Colonic mucosa (tissue), 4 donors: Measurements from ENCODE around the gene SSTR5. TPM values are rescaled to one million over a fixed set of nuclear protein-coding genes. Genes with fewer than 3 reads are reported as not detected.

Experiments used
- DNase-seq: peaks from one replicate; pipeline ENCODE4 v3.0.0-alpha.2; 2020
- H3K27ac ChIP-seq: fragments of 200-600 bp; one replicate; pipeline ENCODE4 v1.8.0; 2021
- H3K27me3 ChIP-seq: fragments of 200-600 bp; one replicate; pipeline ENCODE4 v1.8.0; 2021
- H3K36me3 ChIP-seq: fragments of 200-600 bp; one replicate; pipeline ENCODE4 v1.8.0; 2021
- H3K4me1 ChIP-seq: fragments of 200-600 bp; one replicate; pipeline ENCODE4 v1.8.0; 2021; ENCODE audit warnings: mild to moderate bottlenecking
- H3K4me3 ChIP-seq: fragments of 200-600 bp; one replicate; pipeline ENCODE4 v1.8.0; 2021
- H3K9ac ChIP-seq, 2 donors: one replicate each; pipeline ENCODE4 v1.7.0; 2013; ENCODE audit warnings: control low read depth in 2 of 2, low read depth in 2 of 2, low read length in 2 of 2
- H3K9me3 ChIP-seq: fragments of 200-600 bp; one replicate; pipeline ENCODE4 v1.8.0; 2021
- intact Hi-C: fragments of 100-400 bp; cut with DNase I; formaldehyde crosslinking; loops from one replicate; pipeline ENCODE4 v1.14.1; 2022
- total RNA-seq, 2 donors: library from RNA; stranded (reverse); fragmentation: NEBNext Ultra II Directional in 1 of 2; extraction: Animal tissue kit (Norgen Biotek cat#: 25700) in 1 of 2; gene quantifications; one replicate each; pipeline ENCODE4 v1.2.1, GENCODE V29; 2021
- TF ChIP-seq, protein P1 (sequence below): fragments of 200-600 bp; IDR thresholded peaks from one replicate; pipeline ENCODE4 v1.8.0; 2022; ENCODE audit warnings: antibody characterized with exemption, mild to moderate bottlenecking
- donor health status: healthy.
- donor health status: DM: no; HTN: no; CAD: no.
- donor health status: DM: no; HTN: no; CAD: no.

Gene SSTR5
- total RNA-seq, 2 donors from 2014 or later: 0.24 to 0.37 TPM

DNA sequence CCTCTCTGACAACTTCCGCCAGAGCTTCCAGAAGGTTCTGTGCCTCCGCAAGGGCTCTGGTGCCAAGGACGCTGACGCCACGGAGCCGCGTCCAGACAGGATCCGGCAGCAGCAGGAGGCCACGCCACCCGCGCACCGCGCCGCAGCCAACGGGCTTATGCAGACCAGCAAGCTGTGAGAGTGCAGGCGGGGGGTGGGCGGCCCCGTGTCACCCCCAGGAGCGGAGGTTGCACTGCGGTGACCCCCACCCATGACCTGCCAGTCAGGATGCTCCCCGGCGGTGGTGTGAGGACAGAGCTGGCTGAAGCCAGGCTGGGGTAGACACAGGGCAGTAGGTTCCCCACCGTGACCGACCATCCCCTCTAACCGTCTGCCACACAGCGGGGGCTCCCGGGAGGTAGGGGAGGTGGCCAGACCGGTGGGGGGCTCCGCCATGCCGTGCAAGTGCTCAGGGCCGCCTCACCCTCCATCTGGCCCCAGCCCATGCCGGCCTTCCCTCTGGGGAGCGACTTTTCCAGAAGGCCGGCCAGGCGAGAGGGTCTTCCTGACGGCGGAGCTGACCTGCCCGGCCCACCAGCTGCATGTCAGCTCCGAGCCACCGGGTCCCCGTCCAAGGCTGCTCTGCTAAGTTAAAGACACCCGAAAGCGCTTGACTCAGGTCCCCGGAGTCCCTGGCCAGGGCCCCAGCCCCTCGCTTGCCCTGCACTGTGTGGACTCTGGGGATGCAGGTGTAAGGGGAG is 7.4 kb downstream of the SSTR5 start:
- no peak for DNase-seq
- TF ChIP-seq, protein P1, sequence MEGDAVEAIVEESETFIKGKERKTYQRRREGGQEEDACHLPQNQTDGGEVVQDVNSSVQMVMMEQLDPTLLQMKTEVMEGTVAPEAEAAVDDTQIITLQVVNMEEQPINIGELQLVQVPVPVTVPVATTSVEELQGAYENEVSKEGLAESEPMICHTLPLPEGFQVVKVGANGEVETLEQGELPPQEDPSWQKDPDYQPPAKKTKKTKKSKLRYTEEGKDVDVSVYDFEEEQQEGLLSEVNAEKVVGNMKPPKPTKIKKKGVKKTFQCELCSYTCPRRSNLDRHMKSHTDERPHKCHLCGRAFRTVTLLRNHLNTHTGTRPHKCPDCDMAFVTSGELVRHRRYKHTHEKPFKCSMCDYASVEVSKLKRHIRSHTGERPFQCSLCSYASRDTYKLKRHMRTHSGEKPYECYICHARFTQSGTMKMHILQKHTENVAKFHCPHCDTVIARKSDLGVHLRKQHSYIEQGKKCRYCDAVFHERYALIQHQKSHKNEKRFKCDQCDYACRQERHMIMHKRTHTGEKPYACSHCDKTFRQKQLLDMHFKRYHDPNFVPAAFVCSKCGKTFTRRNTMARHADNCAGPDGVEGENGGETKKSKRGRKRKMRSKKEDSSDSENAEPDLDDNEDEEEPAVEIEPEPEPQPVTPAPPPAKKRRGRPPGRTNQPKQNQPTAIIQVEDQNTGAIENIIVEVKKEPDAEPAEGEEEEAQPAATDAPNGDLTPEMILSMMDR: no peak
- intact Hi-C loops: no loop called here

DNA sequence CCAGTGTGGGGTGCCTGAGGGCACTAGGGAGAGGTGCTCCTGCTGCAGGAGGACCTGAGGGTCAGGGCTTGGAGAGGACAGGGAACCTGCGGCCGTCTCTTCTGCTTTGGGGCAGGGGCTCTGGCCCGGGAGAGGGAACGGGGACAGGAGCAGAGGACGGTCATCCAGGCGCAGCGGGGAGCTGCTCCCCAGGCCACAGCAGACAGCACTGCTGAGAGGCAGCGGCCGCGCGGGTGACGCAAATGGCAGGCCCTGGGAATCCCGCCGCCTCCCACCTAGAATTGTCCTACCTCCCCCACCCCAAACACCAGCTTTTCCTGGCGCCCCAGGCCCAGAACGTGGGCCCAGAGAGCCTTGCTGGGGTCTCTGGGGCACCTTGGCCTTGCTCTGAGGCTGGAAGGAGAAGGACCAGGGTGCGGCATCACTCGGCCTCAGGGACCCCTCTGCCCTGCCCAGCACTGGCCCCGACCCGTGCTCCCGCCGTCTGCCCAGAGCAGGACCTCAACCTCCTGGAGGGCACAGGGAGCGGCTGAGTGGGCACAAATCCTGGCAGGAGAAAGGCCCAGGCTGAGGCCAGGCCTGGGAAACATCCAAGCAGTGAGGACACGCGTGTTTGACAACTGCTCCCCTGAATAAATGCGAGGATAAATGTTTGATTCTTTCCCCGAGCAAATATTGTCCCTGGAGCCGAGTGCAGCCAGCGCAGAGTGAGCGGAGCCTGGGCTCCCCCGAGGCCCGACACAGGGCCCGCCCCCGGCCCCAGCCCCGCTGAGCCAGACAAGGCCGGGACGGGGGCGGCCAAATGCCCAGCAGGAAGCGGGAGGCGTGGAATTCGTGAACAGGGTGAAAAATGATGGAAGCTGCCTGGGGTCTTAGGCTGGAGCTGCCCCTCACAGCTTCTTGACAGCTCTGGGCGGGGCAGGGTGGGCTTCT is 8.5 kb downstream of the SSTR5 start:
- H3K27me3 ChIP-seq: peaks cover 25% of the 10 kb centered on the region
- no peak overlapping the region for H3K9ac ChIP-seq

More for the DNA sequence above, 7.4 kb downstream of the SSTR5 start:
- peaks cover 25% of the 10 kb centered on the region for H3K27me3 ChIP-seq
- no peak overlapping the region for H3K4me3 ChIP-seq
- no peak overlapping the region for H3K27ac ChIP-seq
- no peaks in the 10 kb centered on the region for H3K9me3 ChIP-seq
- H3K4me1 ChIP-seq: peaks cover 3% of the 10 kb centered on the region
- no peak overlapping the region for H3K9ac ChIP-seq
- no peaks in the 10 kb centered on the region for H3K36me3 ChIP-seq

DNA sequence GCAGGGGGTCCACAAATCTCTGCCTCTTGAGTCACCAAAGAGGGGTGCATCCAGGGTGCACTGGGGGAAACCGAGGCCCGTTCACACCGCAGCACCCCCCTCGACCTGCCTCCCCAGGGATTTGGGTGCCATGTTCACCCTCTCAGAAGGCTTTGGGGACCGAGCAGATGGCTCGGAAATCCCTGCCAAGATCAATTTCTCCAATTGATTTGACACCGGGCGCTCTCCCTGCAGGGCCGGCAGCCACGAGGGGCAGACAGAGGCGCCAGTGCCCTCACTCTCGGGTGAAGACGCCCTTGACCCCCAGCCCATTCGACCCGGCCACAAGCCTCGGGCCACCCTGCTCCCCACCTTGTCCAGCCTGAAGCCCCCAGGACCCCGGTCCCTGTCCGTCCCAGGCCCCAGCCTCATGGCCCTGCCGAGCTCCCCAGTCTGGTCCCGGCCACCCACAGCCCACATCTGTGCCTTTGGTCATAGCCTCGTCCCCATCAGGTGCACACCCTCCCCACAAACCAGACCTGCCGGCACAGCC is 9.3 kb downstream of the SSTR5 start:
- intact Hi-C loops: no loop called here
- H3K27ac ChIP-seq: no peak overlapping the region
- H3K9ac ChIP-seq: no peak overlapping the region
- no peaks in the 10 kb centered on the region for H3K36me3 ChIP-seq
- H3K4me1 ChIP-seq: peaks cover 3% of the 10 kb centered on the region
- no peaks in the 10 kb centered on the region for H3K9me3 ChIP-seq
- H3K4me3 ChIP-seq: no peak overlapping the region
- TF ChIP-seq, protein P1: no peak
- DNase-seq: no peak
- H3K27me3 ChIP-seq: peaks cover 24% of the 10 kb centered on the region

More for the DNA sequence above, 8.5 kb downstream of the SSTR5 start:
- DNase-seq: no peak
- no peaks in the 10 kb centered on the region for H3K36me3 ChIP-seq
- H3K9me3 ChIP-seq: no peaks in the 10 kb centered on the region
- H3K27ac ChIP-seq: no peak overlapping the region
- H3K4me3 ChIP-seq: no peak overlapping the region
- peaks cover 3% of the 10 kb centered on the region for H3K4me1 ChIP-seq
- intact Hi-C loops: no loop called here
- TF ChIP-seq, protein P1: no peak

DNA sequence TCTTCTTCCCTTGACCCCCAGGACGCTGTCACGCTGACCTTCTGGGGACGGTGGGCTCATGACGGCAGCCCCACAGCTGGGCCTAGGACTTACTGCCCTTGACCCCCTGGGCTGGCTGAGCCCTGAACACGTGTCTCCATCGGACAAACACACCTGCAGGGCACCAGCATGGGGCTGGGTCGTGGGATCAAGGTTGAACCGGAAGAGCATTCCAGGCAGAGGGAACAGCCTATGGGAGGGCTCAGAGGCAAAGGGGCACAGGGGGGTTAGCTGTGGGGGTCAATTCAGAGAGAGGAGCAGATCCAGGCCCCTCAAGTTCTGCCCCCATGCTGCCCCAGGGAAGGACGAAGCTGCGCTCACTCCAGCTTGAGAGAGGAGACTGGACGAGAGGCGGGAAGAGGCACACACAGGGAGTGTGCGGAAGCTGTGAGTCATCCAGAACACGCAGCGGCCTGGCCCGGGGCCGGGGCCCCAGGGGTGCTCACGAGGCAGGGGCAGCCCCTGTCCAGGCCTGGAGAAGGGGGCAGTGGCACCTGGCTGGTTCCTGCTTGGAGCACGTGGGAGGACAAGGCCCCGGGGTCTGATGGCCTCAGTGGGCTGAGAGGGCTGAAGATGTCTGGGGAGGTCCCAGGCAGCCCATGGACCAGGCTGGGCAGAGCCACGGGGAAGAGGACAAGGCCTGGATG is 9.9 kb downstream of the SSTR5 start:
- Histone ChIP-seq H3K4me1 (peaks cover 3% of the 10 kb centered on the region), H3K9me3 (no peaks in the 10 kb centered on the region), H3K27me3 (peaks cover 18% of the 10 kb centered on the region), H3K27ac (no peak overlapping the region), H3K36me3 (no peaks in the 10 kb centered on the region), H3K4me3 (no peak overlapping the region), H3K9ac (no peak overlapping the region)
- TF ChIP-seq, protein P1: no peak
- no peak for DNase-seq
- intact Hi-C loops: no loop called here
